Caco-2 (cell line): ENCODE results near the gene WDTC1. TPM values are rescaled to one million over a fixed set of nuclear protein-coding genes. Genes with fewer than 3 reads are reported as not detected.

ENCODE experiments used
- BruUV-seq: library from RNA; stranded (reverse); fragments of 400-500 nt; replicated peaks from 2 replicates; lab custom pipeline; 2021; lab: Mats Ljungman, UMichigan
- CTCF ChIA-PET: fragments of 300-600 bp; sonication (Branson Sonifier 250); formaldehyde crosslinking; loops from one replicate; lab custom pipeline; 2022; ENCODE audit warnings: antibody characterized with exemption; lab: Charles Lee
- POLR2A ChIA-PET: fragments of 300-600 bp; sonication (Branson Sonifier 250); formaldehyde crosslinking; loops from one replicate; lab custom pipeline; 2022; ENCODE audit warnings: antibody characterized with exemption; lab: Charles Lee
- DNase-seq, 2 experiments: peaks; one replicate each; pipeline versions ENCODE4 v3.0.0 to v3.0.0-alpha.2; 2020 to 2022
- H3K27me3 ChIP-seq: replicated peaks from 2 replicates; pipeline ENCODE4 v1.6.0; 2011; ENCODE audit warnings: low read length; ENCODE audit not compliant: control insufficient read depth, insufficient read depth
- H3K36me3 ChIP-seq: 2 replicates; pipeline ENCODE4 v1.5.1; 2011; ENCODE audit warnings: low read length; ENCODE audit not compliant: control insufficient read depth, insufficient read depth
- H3K4me1 ChIP-seq: fragments of 250-450 bp; sonication (Bioruptor Pico); 2 replicates; pipeline ENCODE4 v1.5.1; 2020; ENCODE audit warnings: mild to moderate bottlenecking
- H3K4me3 ChIP-seq: 2 replicates; pipeline ENCODE4 v1.5.1; 2011; ENCODE audit warnings: low read depth, mild to moderate bottlenecking, control low read depth, low read length
- H3K9me3 ChIP-seq: fragments of 250-450 bp; sonication (Bioruptor Pico); 2 replicates; pipeline ENCODE4 v1.5.1; 2020; ENCODE audit warnings: mild to moderate bottlenecking, moderate library complexity
- H3K27ac Mint-ChIP-seq: one replicate; pipeline ENCODE4 v1.8.0; 2022; ENCODE audit warnings: mixed read lengths; ENCODE audit not compliant: unreplicated experiment
- H3K27me3 Mint-ChIP-seq: one replicate; pipeline ENCODE4 v1.8.0; 2022; ENCODE audit warnings: mixed read lengths; ENCODE audit not compliant: insufficient read depth, unreplicated experiment
- H3K36me3 Mint-ChIP-seq: one replicate; pipeline ENCODE4 v1.8.0; 2022; ENCODE audit warnings: mild to moderate bottlenecking, mixed read lengths; ENCODE audit not compliant: insufficient read depth, unreplicated experiment
- H3K4me1 Mint-ChIP-seq: one replicate; pipeline ENCODE4 v1.8.0; 2022; ENCODE audit warnings: low read depth, mixed read lengths; ENCODE audit not compliant: unreplicated experiment
- H3K4me3 Mint-ChIP-seq: one replicate; pipeline ENCODE4 v1.8.0; 2022; ENCODE audit warnings: mild to moderate bottlenecking, moderate library complexity, mixed read lengths; ENCODE audit not compliant: unreplicated experiment
- H3K9me3 Mint-ChIP-seq: one replicate; pipeline ENCODE4 v1.8.0; 2022; ENCODE audit warnings: mixed read lengths; ENCODE audit not compliant: unreplicated experiment
- intact Hi-C: fragments of 100-400 bp; cut with micrococcal nuclease; formaldehyde crosslinking; loops from one replicate; pipeline ENCODE4 v1.10.0; 2022; ENCODE audit not compliant: unreplicated experiment
- total RNA-seq: library from RNA; stranded (reverse); gene quantifications from 2 replicates; pipeline ENCODE4 v1.2.3, GENCODE V29; 2022
- TF ChIP-seq, protein P1 (sequence below), 2 experiments: fragments of 200-600 bp in 1 of 2; IDR thresholded peaks; 1 replicate in 1 of 2; 2 replicates in 1 of 2; pipeline versions ENCODE4 v1.5.1 to v1.8.0; 2011 to 2022; ENCODE audit warnings: antibody characterized with exemption in 1 of 2, control low read depth in 1 of 2, inconsistent platforms in 1 of 2, low read depth in 1 of 2, low read length in 1 of 2, mild to moderate bottlenecking in 1 of 2, moderate library complexity in 1 of 2; ENCODE audit not compliant: insufficient read depth in 1 of 2, severe bottlenecking in 1 of 2, unreplicated experiment in 1 of 2

Gene WDTC1
- total RNA-seq, 1 experiment from 2014 or later: 17.2 TPM

- TF ChIP-seq, protein P1, sequence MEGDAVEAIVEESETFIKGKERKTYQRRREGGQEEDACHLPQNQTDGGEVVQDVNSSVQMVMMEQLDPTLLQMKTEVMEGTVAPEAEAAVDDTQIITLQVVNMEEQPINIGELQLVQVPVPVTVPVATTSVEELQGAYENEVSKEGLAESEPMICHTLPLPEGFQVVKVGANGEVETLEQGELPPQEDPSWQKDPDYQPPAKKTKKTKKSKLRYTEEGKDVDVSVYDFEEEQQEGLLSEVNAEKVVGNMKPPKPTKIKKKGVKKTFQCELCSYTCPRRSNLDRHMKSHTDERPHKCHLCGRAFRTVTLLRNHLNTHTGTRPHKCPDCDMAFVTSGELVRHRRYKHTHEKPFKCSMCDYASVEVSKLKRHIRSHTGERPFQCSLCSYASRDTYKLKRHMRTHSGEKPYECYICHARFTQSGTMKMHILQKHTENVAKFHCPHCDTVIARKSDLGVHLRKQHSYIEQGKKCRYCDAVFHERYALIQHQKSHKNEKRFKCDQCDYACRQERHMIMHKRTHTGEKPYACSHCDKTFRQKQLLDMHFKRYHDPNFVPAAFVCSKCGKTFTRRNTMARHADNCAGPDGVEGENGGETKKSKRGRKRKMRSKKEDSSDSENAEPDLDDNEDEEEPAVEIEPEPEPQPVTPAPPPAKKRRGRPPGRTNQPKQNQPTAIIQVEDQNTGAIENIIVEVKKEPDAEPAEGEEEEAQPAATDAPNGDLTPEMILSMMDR (IDR thresholded peaks at IDR 0.05; ENCODE audit: insufficient read depth in 1 of 2, low read depth in 1 of 2, low read length in 1 of 2, severe bottlenecking in 1 of 2, unreplicated experiment in 1 of 2): no peak
- BruUV-seq: no TSS peak
- H3K27ac Mint-ChIP-seq: no peak overlapping the region
- no peaks in the 10 kb centered on the region for H3K27me3 Mint-ChIP-seq
- intact Hi-C loops: no loop called here
- no peaks in the 10 kb centered on the region for H3K4me1 Mint-ChIP-seq
- ChIA-PET POLR2A (no interaction called here), CTCF (no interaction called here)
- H3K4me3 ChIP-seq: no peak overlapping the region
- no peaks in the 10 kb centered on the region for H3K36me3 ChIP-seq
- H3K4me1 ChIP-seq: no peaks in the 10 kb centered on the region
- H3K36me3 Mint-ChIP-seq: no peaks in the 10 kb centered on the region
- DNase-seq: no peak
- H3K27me3 ChIP-seq: no peaks in the 10 kb centered on the region
- H3K9me3 ChIP-seq: no peaks in the 10 kb centered on the region
- H3K4me3 Mint-ChIP-seq: no peak overlapping the region
- H3K9me3 Mint-ChIP-seq: no peaks in the 10 kb centered on the region
Observed at GRCh38 chr1:27227765-27228164, 6.7 kb upstream of the WDTC1 start.

- BruUV-seq: no TSS peak
- no peaks in the 10 kb centered on the region for H3K27me3 ChIP-seq
- Mint-ChIP-seq H3K27me3 (no peaks in the 10 kb centered on the region), H3K4me3 (peak overlapping the region; percentile 99), H3K36me3 (peaks cover 10% of the 10 kb centered on the region), H3K9me3 (no peaks in the 10 kb centered on the region), H3K4me1 (peaks cover 8% of the 10 kb centered on the region), H3K27ac (peak overlapping the region; percentile 90)
- POLR2A ChIA-PET: interaction anchor here (0.6 kb wide), 1 partner anchor 12 kb away, joined by 5 read pairs; no protein-coding TSS in a partner anchor
- TF ChIP-seq, protein P1 (IDR thresholded peaks at IDR 0.05; ENCODE audit: insufficient read depth in 1 of 2, low read depth in 1 of 2, low read length in 1 of 2, severe bottlenecking in 1 of 2, unreplicated experiment in 1 of 2): no peak
- CTCF ChIA-PET: no interaction called here
- H3K36me3 ChIP-seq: no peaks in the 10 kb centered on the region
- no peak for DNase-seq
- 0 out of 2 replicates have a peak, but pooled peaks cover 9% of the 10 kb centered on the region for H3K4me1 ChIP-seq
- intact Hi-C loops: no loop called here
- no peaks in the 10 kb centered on the region for H3K9me3 ChIP-seq
- H3K4me3 ChIP-seq: no peak overlapping the region
Observed at GRCh38 chr1:27233667-27234048, 774 bp upstream of the WDTC1 start.

GRCh38 chr1:27235827-27236226, 1.4 kb downstream of the WDTC1 start:
- peaks cover 8% of the 10 kb centered on the region for H3K4me1 Mint-ChIP-seq
- BruUV-seq: no TSS peak
- H3K4me3 Mint-ChIP-seq: peak overlapping the region; percentile 99
- Histone ChIP-seq H3K4me3 (peak overlapping the region; percentile 76), H3K4me1 (0 out of 2 replicates have a peak, but pooled peaks cover 9% of the 10 kb centered on the region), H3K27me3 (no peaks in the 10 kb centered on the region), H3K36me3 (no peaks in the 10 kb centered on the region), H3K9me3 (no peaks in the 10 kb centered on the region)
- no peaks in the 10 kb centered on the region for H3K27me3 Mint-ChIP-seq
- DNase-seq: no peak
- H3K27ac Mint-ChIP-seq: peak overlapping the region; percentile 44
- TF ChIP-seq, protein P1 (IDR thresholded peaks at IDR 0.05; ENCODE audit: insufficient read depth in 1 of 2, low read depth in 1 of 2, low read length in 1 of 2, severe bottlenecking in 1 of 2, unreplicated experiment in 1 of 2): no peak
- ChIA-PET CTCF (interaction anchor here (0.6 kb wide), 1 partner anchor 81 kb away, joined by 3 read pairs; the partner anchor contains the start of gene SLC9A1), POLR2A (no interaction called here)
- peaks cover 10% of the 10 kb centered on the region for H3K36me3 Mint-ChIP-seq
- H3K9me3 Mint-ChIP-seq: no peaks in the 10 kb centered on the region
- intact Hi-C loops: no loop called here
